Activated CD4-positive, alpha-beta memory T cell treated with anti-CD3 and anti-CD28 coated beads for 36 hours (primary cell): ENCODE results near the gene CCDC182. TPM values are rescaled to one million over a fixed set of nuclear protein-coding genes. Genes with fewer than 3 reads are reported as not detected.

ENCODE experiments used
- CTCF ChIA-PET: fragments of 350-600 bp; sonication (Branson Sonifier 250); formaldehyde crosslinking; loops from one replicate; lab custom pipeline; 2021; ENCODE audit warnings: antibody characterized with exemption, inconsistent platforms; lab: Charles Lee
- POLR2A ChIA-PET: fragments of 350-600 bp; sonication (Branson Sonifier 250); formaldehyde crosslinking; loops from one replicate; lab custom pipeline; 2021; ENCODE audit warnings: antibody characterized with exemption; lab: Charles Lee
- DNase-seq: peaks from one replicate; pipeline ENCODE4 v3.0.0-alpha.2; 2020
- H3K27ac Mint-ChIP-seq: one replicate; pipeline ENCODE4 v1.8.0; 2021; ENCODE audit warnings: mixed read lengths
- H3K27me3 Mint-ChIP-seq: one replicate; pipeline ENCODE4 v1.8.0; 2021; ENCODE audit warnings: mixed read lengths
- H3K36me3 Mint-ChIP-seq: one replicate; pipeline ENCODE4 v1.8.0; 2021; ENCODE audit warnings: mixed read lengths
- H3K4me1 Mint-ChIP-seq: one replicate; pipeline ENCODE4 v1.8.0; 2021; ENCODE audit warnings: low read depth, mixed read lengths
- H3K4me3 Mint-ChIP-seq: one replicate; pipeline ENCODE4 v1.8.0; 2021; ENCODE audit warnings: mild to moderate bottlenecking, mixed read lengths
- H3K9me3 Mint-ChIP-seq: one replicate; pipeline ENCODE4 v1.8.0; 2021; ENCODE audit warnings: mixed read lengths
- intact Hi-C: fragments of 100-400 bp; cut with micrococcal nuclease; formaldehyde crosslinking; loops from one replicate; pipeline ENCODE4 v1.15.1; 2023
- total RNA-seq, 2 experiments: library from RNA; stranded (reverse); gene quantifications; one replicate each; pipeline ENCODE4 v1.2.3, GENCODE V29; 2021

CCDC182 gene
- total RNA-seq, 2 experiments from 2014 or later = not detected

- peak; percentile 18 for DNase-seq
- Mint-ChIP-seq H3K4me1 (no peaks in the 10 kb centered on the region), H3K9me3 (no peaks in the 10 kb centered on the region), H3K4me3 (no peak overlapping the region), H3K27me3 (peaks cover 2% of the 10 kb centered on the region), H3K27ac (no peak overlapping the region), H3K36me3 (no peaks in the 10 kb centered on the region)
- intact Hi-C loops = loop anchor here (5.0 to 10.0 kb wide), 2 partner anchors 142 to 295 kb away; no protein-coding TSS in a partner anchor
- ChIA-PET POLR2A (no interaction called here), CTCF (interaction anchor here (0.7 to 9.8 kb wide), 10 partner anchors 28 to 613 kb away, joined by 3 to 88 read pairs (median 4); no protein-coding TSS in a partner anchor)
Measured at GRCh38 chr17:57739402-57740234, 5.5 kb downstream of the CCDC182 start.

DNA sequence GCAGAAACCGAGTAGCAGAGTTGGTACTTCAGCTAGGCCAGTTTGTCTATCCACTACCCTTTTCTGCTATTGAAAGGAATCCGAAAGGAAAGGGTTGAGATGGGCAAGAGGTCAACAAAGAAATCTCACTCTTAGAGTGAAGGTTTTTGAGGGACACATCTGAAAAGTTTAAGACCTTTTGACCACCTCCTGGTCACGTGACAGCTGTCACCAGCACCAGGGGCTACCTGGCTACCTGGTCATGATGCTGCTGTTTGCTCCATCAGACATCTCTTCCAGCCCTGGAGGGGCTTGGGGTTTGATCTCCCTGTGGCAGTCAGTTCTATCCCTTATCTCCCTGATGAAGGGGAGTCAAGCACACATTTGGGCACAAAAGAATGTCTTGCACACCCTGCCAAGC is 7.6 kb downstream of the CCDC182 start:
- Mint-ChIP-seq H3K4me1 (no peaks in the 10 kb centered on the region), H3K27ac (no peak overlapping the region), H3K36me3 (no peaks in the 10 kb centered on the region), H3K27me3 (peaks cover 2% of the 10 kb centered on the region), H3K9me3 (no peaks in the 10 kb centered on the region), H3K4me3 (no peak overlapping the region)
- ChIA-PET POLR2A (no interaction called here), CTCF (interaction anchor here (1.7 to 1.9 kb wide), 2 partner anchors 10 to 66 kb away, joined by 4 to 5 read pairs; no protein-coding TSS in a partner anchor)
- DNase-seq = no peak
- intact Hi-C loops = loop anchor here (5.0 kb wide), 1 partner anchor 140 kb away; no protein-coding TSS in a partner anchor

- POLR2A ChIA-PET = no interaction called here
- Mint-ChIP-seq H3K27me3 (peaks cover 2% of the 10 kb centered on the region), H3K36me3 (no peaks in the 10 kb centered on the region), H3K9me3 (no peaks in the 10 kb centered on the region), H3K4me1 (no peaks in the 10 kb centered on the region), H3K27ac (no peak overlapping the region), H3K4me3 (no peak overlapping the region)
- intact Hi-C loops = loop anchor here (5.0 kb wide), 1 partner anchor 138 kb away; no protein-coding TSS in a partner anchor
- peak; percentile 16 for DNase-seq
- CTCF ChIA-PET = interaction anchor here (1.1 to 1.7 kb wide), 2 partner anchors 64 to 137 kb away, joined by 4 read pairs; no protein-coding TSS in a partner anchor
Measured at GRCh38 chr17:57735707-57736106, 9.4 kb downstream of the CCDC182 start.

- Mint-ChIP-seq H3K27ac (no peak overlapping the region), H3K9me3 (no peaks in the 10 kb centered on the region), H3K27me3 (peaks cover 2% of the 10 kb centered on the region), H3K4me3 (no peak overlapping the region), H3K36me3 (no peaks in the 10 kb centered on the region), H3K4me1 (no peaks in the 10 kb centered on the region)
- ChIA-PET CTCF (interaction anchor here (1.1 kb wide), 1 partner anchor 492 kb away, joined by 3 read pairs; no protein-coding TSS in a partner anchor), POLR2A (no interaction called here)
- no peak for DNase-seq
- intact Hi-C loops = loop anchor here (5.0 kb wide), 1 partner anchor 138 kb away; no protein-coding TSS in a partner anchor
Measured at GRCh38 chr17:57735230-57735629, 9.9 kb downstream of the CCDC182 start.

DNA sequence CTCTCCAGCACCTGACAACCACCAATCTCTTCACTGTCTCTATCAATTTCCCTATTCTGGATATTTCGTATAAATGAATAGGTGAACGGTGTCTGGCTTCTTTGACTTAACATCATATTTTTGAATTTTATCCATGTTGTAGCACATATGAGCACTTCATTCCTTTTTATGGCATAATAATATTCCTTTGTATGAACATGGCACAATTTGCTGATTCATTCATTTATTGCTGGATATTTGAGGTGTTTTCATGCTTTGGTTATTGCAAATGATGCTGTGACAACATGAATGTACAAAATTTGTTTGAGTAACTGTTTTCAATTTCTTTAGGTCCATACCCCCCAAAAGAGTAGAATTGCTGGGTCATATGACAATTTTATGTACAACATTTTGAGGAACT is 12.0 kb downstream of the CCDC182 start:
- H3K9me3 Mint-ChIP-seq = no peaks in the 10 kb centered on the region
- intact Hi-C loops = no loop called here
- no peak for DNase-seq
- no peak overlapping the region for H3K4me3 Mint-ChIP-seq
- H3K4me1 Mint-ChIP-seq = no peaks in the 10 kb centered on the region
- H3K27me3 Mint-ChIP-seq = no peaks in the 10 kb centered on the region
- no peaks in the 10 kb centered on the region for H3K36me3 Mint-ChIP-seq
- ChIA-PET CTCF (no interaction called here), POLR2A (no interaction called here)
- no peak overlapping the region for H3K27ac Mint-ChIP-seq

DNA sequence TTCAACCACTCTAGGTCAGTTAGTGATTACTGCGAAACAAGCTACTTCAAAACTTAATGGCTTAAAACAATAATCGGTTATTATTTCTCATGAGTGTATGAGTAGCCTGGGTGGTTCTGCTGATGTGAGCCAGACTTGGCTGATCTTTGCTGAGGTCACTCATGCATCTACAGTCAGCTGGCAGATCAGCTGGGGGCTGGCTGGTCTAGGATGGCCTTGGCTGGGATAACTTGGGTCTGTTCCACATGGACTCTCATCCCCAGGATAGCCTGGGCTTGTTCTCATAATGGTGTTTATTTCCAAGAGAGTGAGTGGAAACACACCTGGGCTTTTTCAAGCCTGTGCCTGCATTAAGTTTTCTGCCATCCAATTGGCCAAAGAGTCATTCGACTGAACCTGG is 13.0 kb downstream of the CCDC182 start:
- no peaks in the 10 kb centered on the region for H3K36me3 Mint-ChIP-seq
- no peak for DNase-seq
- no peaks in the 10 kb centered on the region for H3K27me3 Mint-ChIP-seq
- H3K27ac Mint-ChIP-seq = no peak overlapping the region
- H3K4me3 Mint-ChIP-seq = no peak overlapping the region
- H3K4me1 Mint-ChIP-seq = no peaks in the 10 kb centered on the region
- ChIA-PET CTCF (no interaction called here), POLR2A (no interaction called here)
- intact Hi-C loops = no loop called here
- H3K9me3 Mint-ChIP-seq = no peaks in the 10 kb centered on the region

DNA sequence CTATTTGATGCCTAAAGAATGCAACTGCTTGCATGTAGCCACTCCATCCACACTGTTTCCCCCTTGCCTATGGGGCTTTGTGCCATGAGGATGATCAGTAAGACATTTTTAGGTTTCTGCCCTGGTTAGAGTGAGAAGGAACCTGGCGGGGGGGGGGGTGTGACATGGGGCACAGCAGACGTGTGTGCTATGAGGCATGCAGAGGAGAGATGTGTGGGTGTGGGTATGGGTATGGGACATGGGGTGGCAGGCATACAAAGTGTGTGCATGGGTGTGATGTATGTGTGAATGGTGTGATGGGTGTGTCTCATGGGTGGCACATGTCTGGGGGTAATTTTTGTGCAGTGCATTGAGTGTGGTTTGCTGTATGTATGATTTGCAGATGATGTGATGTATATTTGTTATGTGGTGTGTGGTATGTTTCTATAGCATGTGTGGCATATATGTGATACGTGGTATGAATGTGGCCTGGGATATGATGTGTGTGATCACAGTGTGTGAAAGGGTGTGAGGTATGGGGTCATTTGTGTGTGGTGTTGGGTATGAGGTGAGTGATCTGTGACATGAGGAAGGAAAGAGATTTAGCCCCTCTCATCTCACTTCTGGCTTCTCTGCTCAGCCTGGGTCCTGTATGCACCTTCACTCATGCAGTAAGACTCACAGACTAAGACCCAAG is 14.9 kb downstream of the CCDC182 start:
- no peaks in the 10 kb centered on the region for H3K9me3 Mint-ChIP-seq
- DNase-seq = no peak
- ChIA-PET CTCF (interaction anchor here (1.1 kb wide), 1 partner anchor 487 kb away, joined by 4 read pairs; no protein-coding TSS in a partner anchor), POLR2A (no interaction called here)
- no peaks in the 10 kb centered on the region for H3K36me3 Mint-ChIP-seq
- H3K27ac Mint-ChIP-seq = no peak overlapping the region
- no peak overlapping the region for H3K4me3 Mint-ChIP-seq
- H3K27me3 Mint-ChIP-seq = no peaks in the 10 kb centered on the region
- intact Hi-C loops = no loop called here
- no peaks in the 10 kb centered on the region for H3K4me1 Mint-ChIP-seq

DNA sequence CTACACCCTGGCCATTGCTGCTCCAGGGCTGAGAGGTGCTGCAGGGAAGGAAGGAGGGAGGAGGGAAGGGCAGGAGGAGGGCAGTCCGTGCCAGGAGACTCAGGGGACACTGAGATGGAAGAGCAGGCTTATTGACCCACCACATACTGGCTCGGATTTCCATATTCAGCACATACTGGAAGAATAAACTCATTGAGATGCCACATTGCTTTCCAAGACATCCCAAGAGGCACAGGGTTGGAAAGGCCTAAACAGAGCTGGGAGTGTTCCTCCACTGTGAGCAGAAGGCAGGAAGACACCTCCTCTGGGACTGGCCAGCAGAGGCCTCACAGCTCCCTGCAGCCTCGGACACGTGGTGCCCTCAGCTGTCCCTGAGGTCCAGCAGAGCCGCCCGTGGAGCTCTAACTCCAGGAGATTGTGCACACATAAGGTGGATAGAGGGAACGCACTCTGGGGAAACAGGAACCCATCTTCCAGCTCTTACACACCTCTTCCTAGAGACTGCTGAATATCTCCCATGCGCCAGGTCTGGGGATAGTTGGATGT is 17.4 kb downstream of the CCDC182 start:
- H3K4me1 Mint-ChIP-seq = peaks cover 2% of the 10 kb centered on the region
- CTCF ChIA-PET = interaction anchor here (1.2 to 1.5 kb wide), 3 partner anchors 14 to 106 kb away, joined by 3 read pairs; no protein-coding TSS in a partner anchor
- no peaks in the 10 kb centered on the region for H3K27me3 Mint-ChIP-seq
- H3K27ac Mint-ChIP-seq = no peak overlapping the region
- no peaks in the 10 kb centered on the region for H3K9me3 Mint-ChIP-seq
- DNase-seq = no peak
- H3K4me3 Mint-ChIP-seq = no peak overlapping the region
- H3K36me3 Mint-ChIP-seq = no peaks in the 10 kb centered on the region
- POLR2A ChIA-PET = no interaction called here
- intact Hi-C loops = no loop called here

DNA sequence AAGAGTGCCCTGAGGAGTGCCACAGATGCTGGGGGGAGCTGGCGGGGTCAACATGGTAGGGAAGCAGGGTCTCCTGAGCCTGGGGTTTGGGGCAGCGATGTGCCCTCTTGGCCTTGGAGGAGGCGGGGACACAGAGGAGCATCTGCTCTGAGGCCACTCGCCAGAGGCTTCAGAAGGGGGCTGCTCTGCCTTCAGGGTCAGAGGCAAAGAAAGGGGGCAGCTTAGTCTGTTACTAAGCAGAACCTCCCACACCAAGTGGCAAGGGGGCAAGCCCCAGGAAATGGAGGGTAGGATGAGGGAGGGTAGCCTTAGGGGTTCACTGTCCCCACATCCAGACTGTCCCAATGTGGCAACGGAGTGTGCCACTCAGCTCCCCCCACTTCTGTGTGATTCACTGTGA is 18.3 kb downstream of the CCDC182 start:
- ChIA-PET POLR2A (no interaction called here), CTCF (interaction anchor here (1.5 kb wide), 1 partner anchor 15 kb away, joined by 3 read pairs; no protein-coding TSS in a partner anchor)
- H3K9me3 Mint-ChIP-seq = no peaks in the 10 kb centered on the region
- peaks cover 2% of the 10 kb centered on the region for H3K4me1 Mint-ChIP-seq
- no peak for DNase-seq
- H3K27me3 Mint-ChIP-seq = no peaks in the 10 kb centered on the region
- H3K27ac Mint-ChIP-seq = no peak overlapping the region
- no peak overlapping the region for H3K4me3 Mint-ChIP-seq
- H3K36me3 Mint-ChIP-seq = no peaks in the 10 kb centered on the region
- intact Hi-C loops = no loop called here

GRCh38 chr17:57726213-57726790 is 18.8 kb downstream of the CCDC182 start:
- Mint-ChIP-seq H3K4me3 (no peak overlapping the region), H3K27ac (no peak overlapping the region), H3K4me1 (peaks cover 2% of the 10 kb centered on the region), H3K36me3 (no peaks in the 10 kb centered on the region), H3K27me3 (no peaks in the 10 kb centered on the region), H3K9me3 (no peaks in the 10 kb centered on the region)
- ChIA-PET CTCF (no interaction called here), POLR2A (no interaction called here)
- no peak for DNase-seq
- intact Hi-C loops = no loop called here

DNA sequence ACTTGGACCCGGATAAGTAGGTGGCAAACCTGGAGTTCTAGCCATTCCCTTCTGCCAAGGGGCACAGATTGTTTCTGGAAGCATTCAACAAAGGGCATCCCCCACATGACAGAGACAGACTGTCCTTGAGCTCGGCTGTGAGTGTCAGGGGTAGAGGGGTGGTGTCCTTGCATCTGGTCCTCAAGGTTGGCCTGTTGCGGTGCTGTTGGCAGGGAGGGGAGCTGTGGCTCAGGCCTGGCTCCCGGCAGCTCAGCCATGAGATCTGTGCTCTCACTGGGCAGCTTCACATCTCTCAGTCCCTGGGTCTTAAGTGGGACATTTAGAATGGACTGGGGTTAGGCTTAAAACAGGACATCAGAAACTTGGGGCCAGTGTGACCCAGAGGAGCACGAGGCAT is 20.4 kb downstream of the CCDC182 start:
- intact Hi-C loops = no loop called here
- H3K9me3 Mint-ChIP-seq = no peaks in the 10 kb centered on the region
- ChIA-PET POLR2A (no interaction called here), CTCF (interaction anchor here (1.4 kb wide), 1 partner anchor 482 kb away, joined by 6 read pairs; no protein-coding TSS in a partner anchor)
- no peak for DNase-seq
- H3K27me3 Mint-ChIP-seq = no peaks in the 10 kb centered on the region
- no peak overlapping the region for H3K4me3 Mint-ChIP-seq
- H3K27ac Mint-ChIP-seq = no peak overlapping the region
- no peaks in the 10 kb centered on the region for H3K36me3 Mint-ChIP-seq
- H3K4me1 Mint-ChIP-seq = peaks cover 2% of the 10 kb centered on the region
